ENCODE measurements around the gene INSYN2B. TPM values are rescaled to one million over a fixed set of nuclear protein-coding genes. Genes with fewer than 3 reads are reported as not detected.

Gene INSYN2B
- total and polyA plus RNA-seq, 2 of the 4 experiments (the other 2 are of a cell fraction): 9.1 to 33.5 TPM

DNA sequence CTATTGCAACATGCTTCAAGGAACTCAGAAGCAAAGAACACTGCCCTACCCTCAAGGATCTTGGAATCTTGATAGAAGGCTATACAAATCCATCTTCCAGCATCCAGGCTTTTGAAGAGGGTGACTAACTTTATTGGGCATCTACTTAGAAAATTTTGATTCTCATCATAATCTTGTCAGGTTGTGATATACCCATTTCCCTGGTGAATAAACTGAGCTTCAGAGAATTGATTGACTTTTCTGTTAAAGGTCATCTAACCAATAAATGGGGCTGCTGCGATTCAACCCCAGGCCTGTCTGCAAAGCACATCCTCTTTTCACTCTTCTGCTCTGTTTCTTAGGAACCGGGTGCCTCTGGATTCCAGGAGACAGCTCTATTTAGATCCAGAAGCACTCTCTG is 19.9 kb upstream of the INSYN2B start:
- Histone ChIP-seq H3K4me1 (ENCODE audit: control insufficient read depth, insufficient read depth, low read length) (no peaks in the 10 kb centered on the region), H3K18ac (ENCODE audit: low read depth, low read length) (no peak overlapping the region), H2BK120ac (ENCODE audit: low read depth, low read length) (no peak overlapping the region), H2AK9ac (replicated peaks; ENCODE audit: low read depth, low read length, poor library complexity) (no peak overlapping the region), H3K14ac (replicated peaks; ENCODE audit: low read depth, low read length) (no peak overlapping the region), H3K9me3 (ENCODE audit: control insufficient read depth, insufficient read depth, low read length) (no peaks in the 10 kb centered on the region), H3K4me3 (ENCODE audit: insufficient read depth, low read depth, low read length) (no peak overlapping the region), H3K27me3 (ENCODE audit: control insufficient read depth, insufficient read depth, low read length) (no peaks in the 10 kb centered on the region; the same call in 1 of the 2 replicates), H4K8ac (ENCODE audit: low read depth in 2 of 2, low read length in 2 of 2) (no peak overlapping the region), H3K4me2 (ENCODE audit: low read depth, low read length) (no peak overlapping the region), H3K27ac (ENCODE audit: insufficient read depth, low read length) (no peak overlapping the region), H3K9me1 (ENCODE audit: insufficient read depth, low read length) (no peaks in the 10 kb centered on the region), H3K56ac (ENCODE audit: extremely low read depth, insufficient read depth, low read length) (no peak overlapping the region), H4K20me1 (ENCODE audit: insufficient read depth, low read length) (no peaks in the 10 kb centered on the region), H2AFZ (replicated peaks; ENCODE audit: low read length, poor library complexity) (no peak overlapping the region), H3K36me3 (ENCODE audit: control insufficient read depth, insufficient read depth, low read length) (no peaks in the 10 kb centered on the region), H3K23ac (ENCODE audit: low read depth, low read length) (no peak overlapping the region), H3K79me1 (ENCODE audit: low read depth in 1 of 2, low read length in 2 of 2) (no peaks in the 10 kb centered on the region), H4K5ac (ENCODE audit: low read depth, low read length) (no peak overlapping the region), H2BK20ac (ENCODE audit: low read depth, low read length) (no peak overlapping the region), H4K91ac (ENCODE audit: insufficient read depth, low read depth, low read length) (no peak overlapping the region), H2BK5ac (ENCODE audit: low read depth, low read length, poor library complexity, severe bottlenecking) (no peak overlapping the region), H2AK5ac (ENCODE audit: low read depth, low read length) (no peak overlapping the region), H2BK15ac (ENCODE audit: low read depth, low read length) (no peak overlapping the region), H3K9ac (ENCODE audit: low read depth, low read length) (no peak overlapping the region), H3K4ac (ENCODE audit: low read depth, low read length) (no peak overlapping the region)
- in situ Hi-C loops (cut with MboI; ENCODE audit: low sequenced_read_pairs) (no loop called here), intact Hi-C loops (cut with micrococcal nuclease) (no loop called here), dilution Hi-C loops (cut with HindIII; ENCODE audit: low sequenced_read_pairs, unreplicated experiment) (no loop called here)
- TF ChIP-seq RAD21 (IDR thresholded peaks at IDR 0.05; ENCODE audit: low read length): no peak
- no peak for TF ChIP-seq MAFK (IDR thresholded peaks at IDR 0.05; ENCODE audit: low read depth, low read length)
- TF ChIP-seq, protein P1, sequence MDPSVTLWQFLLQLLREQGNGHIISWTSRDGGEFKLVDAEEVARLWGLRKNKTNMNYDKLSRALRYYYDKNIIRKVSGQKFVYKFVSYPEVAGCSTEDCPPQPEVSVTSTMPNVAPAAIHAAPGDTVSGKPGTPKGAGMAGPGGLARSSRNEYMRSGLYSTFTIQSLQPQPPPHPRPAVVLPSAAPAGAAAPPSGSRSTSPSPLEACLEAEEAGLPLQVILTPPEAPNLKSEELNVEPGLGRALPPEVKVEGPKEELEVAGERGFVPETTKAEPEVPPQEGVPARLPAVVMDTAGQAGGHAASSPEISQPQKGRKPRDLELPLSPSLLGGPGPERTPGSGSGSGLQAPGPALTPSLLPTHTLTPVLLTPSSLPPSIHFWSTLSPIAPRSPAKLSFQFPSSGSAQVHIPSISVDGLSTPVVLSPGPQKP (IDR thresholded peaks at IDR 0.05; ENCODE audit: borderline replicate concordance, low read depth, low read length): no peak
- no peak for TF ChIP-seq BHLHE40 (IDR thresholded peaks at IDR 0.05; ENCODE audit: low read depth, low read length)
- POLR2A ChIA-PET (ENCODE audit: unreplicated experiment): no interaction called here
- no peak for ATAC-seq (ENCODE audit: low read depth)
- DNase-seq: no peak
- no TSS peak for BruUV-seq (replicated peaks)
- CTCF ChIA-PET: no interaction called here
- no CpG with 5 or more reads among the region's 2 CpGs for WGBS, 2 experiments (ENCODE audit: extremely low coverage in 2 of 2, insufficient read length in 1 of 2)
